ENCODE measurements around the gene NR6A1.

DNA sequence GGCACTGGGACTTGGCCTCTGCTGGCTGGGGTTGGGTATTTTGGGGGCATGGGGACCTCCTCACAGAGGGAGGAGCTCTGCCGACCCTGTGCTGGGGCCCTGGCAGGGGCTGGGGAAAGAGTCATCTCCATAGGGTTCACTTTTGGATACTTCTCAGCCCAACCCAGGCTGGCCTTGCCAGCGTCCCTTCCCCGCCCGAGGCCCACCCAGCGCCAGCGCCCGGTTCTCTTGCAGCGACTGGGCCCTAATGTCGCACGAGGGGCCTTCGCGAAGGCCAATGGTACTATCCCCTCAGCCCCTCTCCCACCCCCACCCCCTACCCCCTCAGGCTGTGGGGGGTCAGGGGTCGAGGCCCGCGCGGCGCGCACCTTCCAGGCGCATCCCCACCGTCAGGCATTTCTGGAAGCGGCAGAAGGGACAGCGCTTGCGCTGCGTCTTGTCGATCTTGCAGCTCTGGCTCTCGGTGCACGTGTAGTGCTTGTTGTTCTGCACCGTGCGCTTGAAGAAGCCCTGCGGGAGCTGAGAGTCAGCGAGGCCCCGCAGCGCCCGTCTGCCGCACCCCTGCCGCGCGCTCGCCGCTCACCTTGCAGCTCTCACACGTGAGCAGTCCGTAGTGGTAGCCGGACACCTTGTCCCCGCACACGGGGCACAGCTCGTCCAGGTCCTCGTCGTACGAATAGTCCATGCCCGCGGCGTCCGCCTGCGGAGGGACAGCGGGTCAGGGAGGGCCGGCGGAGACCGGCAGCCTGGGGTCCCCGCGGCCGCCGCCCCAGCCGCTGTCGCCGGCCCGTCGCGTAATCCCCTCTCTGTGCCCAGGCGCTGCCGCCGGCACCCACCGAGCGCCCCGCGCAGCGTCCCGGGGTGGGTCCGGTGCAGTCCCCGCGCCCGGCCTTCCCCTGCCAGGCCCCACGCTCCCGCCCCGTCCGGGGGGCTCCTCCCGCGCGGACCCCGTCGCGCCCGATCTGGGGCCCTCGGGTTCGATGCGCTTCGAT is 268.1 kb downstream of the NR6A1 start:
- TF ChIP-seq EP300 (IDR thresholded peaks at IDR 0.05) (peak in 1 of 2 donors; percentile 63), POLR2A (IDR thresholded peaks at IDR 0.05) (no peak)
- TF ChIP-seq, protein P1, sequence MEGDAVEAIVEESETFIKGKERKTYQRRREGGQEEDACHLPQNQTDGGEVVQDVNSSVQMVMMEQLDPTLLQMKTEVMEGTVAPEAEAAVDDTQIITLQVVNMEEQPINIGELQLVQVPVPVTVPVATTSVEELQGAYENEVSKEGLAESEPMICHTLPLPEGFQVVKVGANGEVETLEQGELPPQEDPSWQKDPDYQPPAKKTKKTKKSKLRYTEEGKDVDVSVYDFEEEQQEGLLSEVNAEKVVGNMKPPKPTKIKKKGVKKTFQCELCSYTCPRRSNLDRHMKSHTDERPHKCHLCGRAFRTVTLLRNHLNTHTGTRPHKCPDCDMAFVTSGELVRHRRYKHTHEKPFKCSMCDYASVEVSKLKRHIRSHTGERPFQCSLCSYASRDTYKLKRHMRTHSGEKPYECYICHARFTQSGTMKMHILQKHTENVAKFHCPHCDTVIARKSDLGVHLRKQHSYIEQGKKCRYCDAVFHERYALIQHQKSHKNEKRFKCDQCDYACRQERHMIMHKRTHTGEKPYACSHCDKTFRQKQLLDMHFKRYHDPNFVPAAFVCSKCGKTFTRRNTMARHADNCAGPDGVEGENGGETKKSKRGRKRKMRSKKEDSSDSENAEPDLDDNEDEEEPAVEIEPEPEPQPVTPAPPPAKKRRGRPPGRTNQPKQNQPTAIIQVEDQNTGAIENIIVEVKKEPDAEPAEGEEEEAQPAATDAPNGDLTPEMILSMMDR (IDR thresholded peaks at IDR 0.05), result no peak
